Small intestine (tissue), 16 donors: ENCODE data around the gene ZNF577. TPM values are rescaled to one million over a fixed set of nuclear protein-coding genes. Genes with fewer than 3 reads are reported as not detected.

Experiments used
- DNase-seq, 2 donors: peaks; one replicate each; pipeline versions ENCODE4 v3.0.0 to v3.0.0-alpha.2; 2013
- FAIRE-seq: peaks from 2 replicates; lab custom pipeline; 2012; peaks lifted over from hg19 to GRCh38; lab: Jason Lieb, UNC
- H3K27ac ChIP-seq, 3 donors: one replicate each; pipeline ENCODE4 v1.5.1; 2013; ENCODE audit warnings: low read length in 2 of 3, mild to moderate bottlenecking in 2 of 3, control low read depth in 1 of 3, inconsistent platforms in 1 of 3, low read depth in 1 of 3, moderate library complexity in 1 of 3
- H3K27me3 ChIP-seq, 3 donors: one replicate each; pipeline ENCODE4 v1.6.1; 2013; ENCODE audit warnings: low read length in 3 of 3, inconsistent platforms in 1 of 3; ENCODE audit not compliant: control insufficient read depth in 3 of 3, insufficient read depth in 3 of 3
- H3K36me3 ChIP-seq, 3 donors: one replicate each; pipeline ENCODE4 v1.6.1; 2013; ENCODE audit warnings: low read length in 3 of 3, inconsistent platforms in 1 of 3, low read depth in 1 of 3, mild to moderate bottlenecking in 1 of 3, moderate library complexity in 1 of 3; ENCODE audit not compliant: control insufficient read depth in 3 of 3, insufficient read depth in 2 of 3
- H3K4me1 ChIP-seq, 3 donors: one replicate each; pipeline ENCODE4 v1.6.1; 2013; ENCODE audit warnings: low read length in 2 of 3, inconsistent platforms in 1 of 3, low read depth in 1 of 3, mild to moderate bottlenecking in 1 of 3, moderate library complexity in 1 of 3; ENCODE audit not compliant: control insufficient read depth in 3 of 3, insufficient read depth in 2 of 3
- H3K4me3 ChIP-seq, 3 donors: one replicate each; pipeline ENCODE4 v1.5.1; 2013; ENCODE audit warnings: low read length in 3 of 3, control low read depth in 1 of 3, inconsistent platforms in 1 of 3, low read depth in 1 of 3, mild to moderate bottlenecking in 1 of 3, moderate library complexity in 1 of 3
- H3K9me3 ChIP-seq, 2 donors: one replicate each; pipeline ENCODE4 v1.6.1; 2013; ENCODE audit warnings: low read depth in 1 of 2, low read length in 1 of 2; ENCODE audit not compliant: control insufficient read depth in 2 of 2, insufficient read depth in 1 of 2
- WGBS, 3 donors: extraction: QIAGEN DNeasy Blood & Tissue Kit; methylation state at CpG; one replicate each; pipeline ENCODE4 v1.1.7; 2013; 5-methylcytosine and 5-hydroxymethylcytosine counted together
- long read RNA-seq, 10 donors: transcript quantifications; one replicate each; lab custom pipeline, GENCODE V29; 2026
- polyA plus RNA-seq, 4 donors: library from polyadenylated mRNA; stranded (reverse) in 3 of 4; unstranded in 1 of 4; fragments of 200-250 nt in 3 of 4; fragments of 120-200 nt in 1 of 4; gene quantifications; one replicate each; pipeline versions ENCODE4 v1.2.1 to v1.2.3, GENCODE V29; 2013
- donor health status: healthy with polysubstance abuse.
- donor health status: control.
- donor health status: control.
- donor health status: Bipolar disorder and iron deficiency.
- donor health status: healthy.

The ZNF577 gene
- 10 to 100 TPM in 1 of 4 donors, 1 to 10 TPM in 3; 4.7 to 29.4 (median 8.0) TPM for polyA plus RNA-seq
- long read RNA-seq, donor 1, partial matches to known transcripts: 17 of 27 reads
- long read RNA-seq, donor 1, other reads (novel, unspliced or antisense): 0 of 27 reads
- long read RNA-seq, donor 2, partial matches to known transcripts: 0 of 2 reads
- long read RNA-seq, donor 2, other reads (novel, unspliced or antisense): 0 of 2 reads
- long read RNA-seq, donor 3, partial matches to known transcripts: 0 of 4 reads
- long read RNA-seq, donor 3, other reads (novel, unspliced or antisense): 0 of 4 reads
- long read RNA-seq, donor 4: 0 reads
- long read RNA-seq, donor 5, partial matches to known transcripts: 0 of 1 reads
- long read RNA-seq, donor 5, other reads (novel, unspliced or antisense): 0 of 1 reads
- long read RNA-seq, donor 6, partial matches to known transcripts: 0 of 1 reads
- long read RNA-seq, donor 6, other reads (novel, unspliced or antisense): 0 of 1 reads
- long read RNA-seq, donor 7, partial matches to known transcripts: 5 of 9 reads
- long read RNA-seq, donor 7, other reads (novel, unspliced or antisense): 0 of 9 reads
- long read RNA-seq, donor 8, partial matches to known transcripts: 0 of 1 reads
- long read RNA-seq, donor 8, other reads (novel, unspliced or antisense): 0 of 1 reads
- long read RNA-seq, donor 9: 0 reads
- long read RNA-seq, donor 10, partial matches to known transcripts: 7 of 12 reads
- long read RNA-seq, donor 10, other reads (novel, unspliced or antisense): 0 of 12 reads

DNA sequence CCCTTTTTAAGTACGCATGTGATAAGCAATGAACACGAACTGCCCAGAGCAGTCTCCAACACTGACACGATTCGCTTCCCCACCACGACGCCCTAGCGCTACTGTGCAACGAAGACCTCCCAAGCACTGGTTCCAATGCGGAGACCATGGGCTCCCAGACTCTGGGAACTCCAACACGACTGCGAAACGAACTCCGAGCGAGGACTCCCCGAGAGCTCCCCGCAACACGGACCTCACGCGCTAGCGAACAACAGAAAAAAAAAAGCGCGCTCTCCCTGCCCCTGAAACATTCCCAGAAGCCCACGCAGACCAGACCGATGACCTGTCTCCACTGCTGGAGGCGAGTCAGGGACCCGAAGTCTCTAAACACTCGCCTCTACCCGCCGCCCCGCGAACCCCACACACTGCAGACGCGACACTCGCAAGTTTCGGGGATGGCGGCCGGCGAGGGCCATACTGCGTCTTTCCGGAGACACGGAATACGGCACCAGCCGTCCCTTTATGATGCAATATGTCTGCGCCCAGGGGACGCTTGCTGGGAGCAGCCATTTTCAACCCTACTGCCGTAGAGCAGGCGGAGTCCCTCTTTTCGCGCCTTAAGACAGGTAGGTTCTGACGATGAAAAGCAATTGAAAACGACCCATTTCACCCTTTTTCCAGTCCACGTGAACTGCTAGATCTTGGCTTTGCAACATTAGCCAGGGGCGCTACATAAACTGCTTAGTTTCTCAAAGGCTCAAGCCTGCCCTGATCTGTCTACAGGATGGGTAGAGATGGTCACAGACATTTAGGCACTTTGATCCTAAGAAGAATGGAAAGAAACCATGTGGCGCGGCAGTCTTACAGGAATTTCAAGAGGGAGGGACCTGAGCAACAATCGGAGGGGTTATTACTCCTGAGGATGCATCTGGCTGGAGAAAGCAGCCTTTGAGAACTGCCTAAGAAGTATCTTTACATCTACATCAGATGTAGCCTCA, at the start of gene ZNF577:
Gene ZNF577, minus strand, starts transcription at position 430 of the 977 bp plus-strand sequence. CDS start 7,569 bp downstream, outside the sequence.
- H3K27ac ChIP-seq: peak within 1 kb of the TSS; percentile 45 to 82 (median 72)
- DNase-seq (peak; percentile 92 to 97), FAIRE-seq (no peak)
- WGBS, 3 donors: 4 to 10% (median 10%) methylated on average over 56 of the region's 56 CpGs
- peak within 1 kb of the TSS; percentile 70 to 73 (median 71) for H3K4me3 ChIP-seq
- H3K9me3 ChIP-seq: peaks cover 9 to 43% of the 10 kb centered on the region in 2 donors
- peaks cover 12 to 24% (median 13%) of the 10 kb centered on the region in 3 donors for H3K36me3 ChIP-seq
- peaks cover 0 to 6% (median 3%) of the 10 kb centered on the region in 3 donors for H3K4me1 ChIP-seq
- H3K27me3 ChIP-seq: no peaks in the 10 kb centered on the region

- WGBS, 3 donors: 89 to 94% (median 93%) methylated on average over 8 of the region's 8 CpGs
- Histone ChIP-seq H3K4me3 (no peak overlapping the region), H3K36me3 (peaks cover 30 to 34% (median 33%) of the 10 kb centered on the region in 3 donors), H3K27me3 (no peaks in the 10 kb centered on the region), H3K9me3 (peaks cover 11 to 49% of the 10 kb centered on the region in 2 donors), H3K4me1 (no peaks in the 10 kb centered on the region), H3K27ac (no peak overlapping the region)
- DNase-seq: no peak
- no peak for FAIRE-seq
These were observed 44.2 kb upstream of the ZNF577 start for GRCh38 chr19:51931921-51932320.

DNA sequence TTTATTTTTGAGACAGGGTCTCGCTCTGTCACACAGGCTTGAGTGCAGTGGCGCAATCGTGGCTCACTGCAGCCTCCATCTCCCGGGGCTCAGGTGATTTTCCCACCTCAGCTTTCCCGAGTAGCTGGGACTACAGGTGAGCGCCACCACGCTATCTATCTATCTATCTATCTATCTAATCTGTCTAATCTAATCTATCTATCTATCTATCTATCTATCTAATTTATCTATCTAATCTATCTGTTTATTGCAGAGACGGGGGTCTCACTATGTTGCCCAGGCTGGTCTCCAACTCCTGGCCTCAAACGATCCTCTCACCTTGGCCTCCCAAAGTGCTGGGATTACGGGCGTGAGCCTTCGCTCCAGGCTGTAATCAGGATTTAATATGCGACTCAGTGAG, 40.1 kb upstream of the ZNF577 start:
- Histone ChIP-seq H3K27ac (no peak overlapping the region), H3K4me3 (peak overlapping the region; percentile 81 to 93 (median 83)), H3K36me3 (peaks cover 11 to 18% (median 12%) of the 10 kb centered on the region in 3 donors), H3K9me3 (peaks cover 2 to 24% of the 10 kb centered on the region in 2 donors), H3K27me3 (no peaks in the 10 kb centered on the region), H3K4me1 (no peaks in the 10 kb centered on the region)
- DNase-seq (no peak), FAIRE-seq (no peak)
- WGBS, 3 donors: 30 to 42% (median 34%) methylated on average over 13 of the region's 13 CpGs

- FAIRE-seq: no peak
- 0 to 1% (median 0%) methylated on average over 52 of the region's 52 CpGs for WGBS, 3 donors
- peaks cover 7 to 24% of the 10 kb centered on the region in 2 donors for H3K9me3 ChIP-seq
These were observed 39.3 kb upstream of the ZNF577 start, which contains the start of gene ZNF613 for GRCh38 chr19:51926784-51927741. ZNF613 (plus strand) TSS chr19:51927472; CDS start chr19:51936221, 8,749 bp downstream.

DNA sequence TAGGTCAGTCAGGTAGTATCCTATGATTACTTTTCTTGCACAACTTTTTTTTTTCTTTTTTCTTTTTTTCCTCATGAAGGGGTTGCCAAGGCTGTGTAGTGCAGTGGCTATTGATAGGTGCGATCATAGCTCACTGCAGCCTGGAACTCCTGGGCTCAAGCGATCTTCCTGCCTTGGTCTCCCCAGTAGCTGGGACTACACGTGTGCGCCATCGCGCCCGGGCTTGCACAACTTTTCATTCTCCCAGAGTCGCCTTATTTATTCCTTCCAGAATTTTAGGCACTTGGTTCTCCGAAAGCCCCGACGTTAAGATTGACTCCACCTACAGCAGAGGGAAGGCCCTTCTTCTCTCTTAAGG, 38.7 kb upstream of the ZNF577 start:
- Histone ChIP-seq H3K4me1 (no peaks in the 10 kb centered on the region), H3K4me3 (peak overlapping the region; percentile 81 to 93 (median 83)), H3K36me3 (peaks cover 2 to 5% (median 4%) of the 10 kb centered on the region in 3 donors), H3K27ac (peak overlapping the region; percentile 62 to 97 (median 94)), H3K27me3 (no peaks in the 10 kb centered on the region), H3K9me3 (peaks cover 9 to 25% of the 10 kb centered on the region in 2 donors)
- WGBS, 3 donors: 18 to 30% (median 28%) methylated on average over 11 of the region's 11 CpGs
- no peak for DNase-seq
- no peak for FAIRE-seq

More at GRCh38 chr19:51926784-51927741, 39.3 kb upstream of the ZNF577 start, which contains the start of gene ZNF613:
- peak within 1 kb of the TSS; percentile 81 to 93 (median 83) for H3K4me3 ChIP-seq
- peak within 1 kb of the TSS; percentile 62 to 97 (median 94) for H3K27ac ChIP-seq
- peaks cover 7 to 11% (median 10%) of the 10 kb centered on the region in 3 donors for H3K36me3 ChIP-seq
- no peaks in the 10 kb centered on the region for H3K4me1 ChIP-seq
- no peaks in the 10 kb centered on the region for H3K27me3 ChIP-seq
- DNase-seq: peak; percentile 95 to 98

DNA sequence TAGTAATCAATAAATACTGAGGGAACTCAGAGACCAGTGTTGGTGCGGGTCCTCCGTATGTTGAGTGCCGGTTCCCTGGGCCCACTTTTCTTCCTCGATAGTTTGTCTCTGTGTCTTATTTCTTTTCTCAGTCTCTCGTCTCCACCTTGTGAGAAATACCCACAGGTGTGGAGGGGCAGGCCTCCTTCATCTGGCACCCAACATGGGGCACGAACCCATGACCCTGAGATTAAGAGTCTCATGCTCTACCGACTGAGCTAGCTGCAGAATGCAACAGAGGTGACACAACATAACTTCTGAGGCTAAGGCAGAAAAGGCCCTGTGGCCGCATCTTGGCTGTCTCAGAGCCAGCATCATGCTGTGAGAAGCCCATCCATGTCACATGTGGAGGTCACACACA, 34.2 kb upstream of the ZNF577 start:
- 90 to 95% (median 93%) methylated on average over 8 of the region's 8 CpGs for WGBS, 3 donors
- no peaks in the 10 kb centered on the region for H3K4me1 ChIP-seq
- no peak for FAIRE-seq

GRCh38 chr19:51919606-51920005, 31.9 kb upstream of the ZNF577 start:
- no peaks in the 10 kb centered on the region for H3K27me3 ChIP-seq
- peaks cover 11 to 59% of the 10 kb centered on the region in 2 donors for H3K9me3 ChIP-seq
- H3K4me3 ChIP-seq: no peak overlapping the region
- FAIRE-seq: no peak
- H3K27ac ChIP-seq: no peak overlapping the region
- H3K36me3 ChIP-seq: no peaks in the 10 kb centered on the region
- no peak for DNase-seq
- 82 to 92% (median 83%) methylated on average over 3 of the region's 3 CpGs for WGBS, 3 donors
- no peaks in the 10 kb centered on the region for H3K4me1 ChIP-seq

More for the DNA sequence above, 34.2 kb upstream of the ZNF577 start:
- DNase-seq: no peak
- Histone ChIP-seq H3K27ac (no peak overlapping the region), H3K36me3 (no peaks in the 10 kb centered on the region), H3K4me3 (no peak overlapping the region), H3K27me3 (no peaks in the 10 kb centered on the region), H3K9me3 (peaks cover 9 to 52% of the 10 kb centered on the region in 2 donors)
